A549 (cell line): ENCODE measurements around the gene PRKCE. TPM values are rescaled to one million over a fixed set of nuclear protein-coding genes. Genes with fewer than 3 reads are reported as not detected.
"Not testable (repeated sequence)": the region's sequence is repeated elsewhere in the genome, so short reads cannot be mapped to it uniquely, and the experiment has no call there.

ENCODE experiments used
- ATAC-seq, 2 experiments: fragments of 200-7000 bp in 1 of 2; fragments of >200 bp in 1 of 2; cut with Nextera tagmentation in 1 of 2; cut with Tn5 transposase in 1 of 2; 3 replicates each; pipeline versions ENCODE4 v1.8.0 to v1.9.1; 2018 to 2020; ENCODE audit warnings: mild to moderate bottlenecking in 1 of 2, moderate library complexity in 1 of 2
- CTCF ChIA-PET: fragments of 300-600 bp; sonication (Branson Sonifier 250); formaldehyde crosslinking; extraction: SDS; loops from one replicate; lab custom pipeline; 2021; ENCODE audit warnings: antibody characterized with exemption, inconsistent platforms; lab: Yijun Ruan, JAX
- POLR2A ChIA-PET: fragments of 350-600 bp; formaldehyde crosslinking; extraction: SDS; loops from one replicate; lab custom pipeline; 2021; ENCODE audit warnings: antibody characterized with exemption, inconsistent platforms; lab: Yijun Ruan, JAX
- DNase-seq, 2 experiments: peaks; one replicate each; pipeline versions ENCODE4 v3.0.0 to v3.0.0-alpha.2; 2011 to 2016; ENCODE audit warnings: low read depth in 1 of 2, low spot score in 1 of 2
- FAIRE-seq: peaks from 2 replicates; lab custom pipeline; 2011; peaks lifted over from hg19 to GRCh38; lab: Jason Lieb, UNC
- H3K27ac ChIP-seq, 2 experiments: fragments of >200 bp; sonication (Bioruptor Twin); formaldehyde crosslinking; 3 replicates each; pipeline ENCODE4 v1.5.1; 2016 to 2017
- H3K4me1 ChIP-seq: fragments of >200 bp; sonication (Bioruptor Twin); formaldehyde crosslinking; 3 replicates; pipeline ENCODE4 v1.6.1; 2016
- H3K4me2 ChIP-seq: fragments of >200 bp; sonication (Bioruptor Twin); formaldehyde crosslinking; 3 replicates; pipeline ENCODE4 v1.6.1; 2016
- H3K4me3 ChIP-seq: fragments of >200 bp; sonication (Bioruptor Twin); formaldehyde crosslinking; 3 replicates; pipeline ENCODE4 v1.5.1; 2016
- H3K9me3 ChIP-seq: fragments of >200 bp; sonication (Bioruptor Twin); formaldehyde crosslinking; 3 replicates; pipeline ENCODE4 v1.6.1; 2016
- CBX8 ChIP-seq: fragments of 200-600 bp; sonication (generic); IDR thresholded peaks from 2 replicates; pipeline ENCODE4 v1.6.1; 2016
- CEBPB ChIP-seq, 2 experiments: fragments of >200 bp in 1 of 2; sonication (Bioruptor Twin) in 1 of 2; formaldehyde crosslinking in 1 of 2; IDR thresholded peaks; 2 replicates each; pipeline ENCODE4 v1.6.1; 2012 to 2016
- CHD2 ChIP-seq: fragments of 150-350 bp; IDR thresholded peaks from 2 replicates; pipeline ENCODE4 v1.6.1; 2014; ENCODE audit warnings: low read length; ENCODE audit not compliant: partially characterized antibody
- FOSB ChIP-seq: fragments of 250-450 bp; sonication (Bioruptor Pico); IDR thresholded peaks from 2 replicates; pipeline ENCODE4 v1.5.0; 2020; ENCODE audit warnings: mild to moderate bottlenecking, moderate library complexity
- GATA3 ChIP-seq: IDR thresholded peaks from 2 replicates; pipeline ENCODE4 v1.6.1; 2012; ENCODE audit warnings: borderline replicate concordance
- HEYL ChIP-seq: fragments of 250-450 bp; sonication (Bioruptor Pico); IDR thresholded peaks from 2 replicates; pipeline ENCODE4 v1.8.0; 2021; ENCODE audit warnings: mild to moderate bottlenecking, moderate library complexity
- JUNB ChIP-seq: fragments of >200 bp; sonication (Bioruptor Twin); formaldehyde crosslinking; IDR thresholded peaks from 2 replicates; pipeline ENCODE4 v1.6.1; 2016
- KDM1A ChIP-seq: fragments of 200-600 bp; sonication (generic); IDR thresholded peaks from 2 replicates; pipeline ENCODE4 v1.6.1; 2016; ENCODE audit warnings: low read depth, mild to moderate bottlenecking
- MYC ChIP-seq: IDR thresholded peaks from 2 replicates; pipeline ENCODE4 v1.6.1; 2012; ENCODE audit warnings: mild to moderate bottlenecking, inconsistent platforms, low read length, improper control_type of control experiment, borderline replicate concordance
- NPAS2 ChIP-seq: fragments of 250-450 bp; sonication (Bioruptor Pico); IDR thresholded peaks from 2 replicates; pipeline ENCODE4 v1.8.0; 2022; ENCODE audit warnings: mild to moderate bottlenecking, moderate library complexity, borderline replicate concordance
- POLR2A ChIP-seq: IDR thresholded peaks from 2 replicates; pipeline ENCODE4 v1.6.1; 2012; ENCODE audit warnings: mild to moderate bottlenecking, low read length
- POLR2AphosphoS2 ChIP-seq: conservative IDR thresholded peaks from 2 replicates; pipeline ENCODE4 v1.6.1; 2012; ENCODE audit warnings: low read length, improper control_type of control experiment, inconsistent platforms
- RFX5 ChIP-seq: fragments of 450-650 bp; IDR thresholded peaks from 2 replicates; pipeline ENCODE4 v1.7.1; 2014; ENCODE audit warnings: antibody characterized with exemption, mild to moderate bottlenecking, moderate library complexity
- TFCP2L1 ChIP-seq: fragments of 250-450 bp; sonication (Bioruptor Pico); IDR thresholded peaks from 2 replicates; pipeline ENCODE4 v1.5.0; 2021; ENCODE audit warnings: mild to moderate bottlenecking
- TP53 ChIP-seq: fragments of 250-450 bp; sonication (Bioruptor Pico); IDR thresholded peaks from 2 replicates; pipeline ENCODE4 v1.5.0; 2021; ENCODE audit warnings: mild to moderate bottlenecking, moderate library complexity
- ZSCAN20 ChIP-seq: fragments of 250-450 bp; sonication (Bioruptor Pico); IDR thresholded peaks from 2 replicates; pipeline ENCODE4 v1.8.0; 2022; ENCODE audit warnings: mild to moderate bottlenecking, moderate library complexity
- WGBS: methylation state at CpG from one replicate; pipeline ENCODE4 v1.1.6; 2017; ENCODE audit errors: missing lambda C conversion rate; 5-methylcytosine and 5-hydroxymethylcytosine counted together
- polyA plus RNA-seq, 4 experiments: library from polyadenylated mRNA; depleted of rRNA in 3 of 4; stranded (reverse); fragments of >200 nt; fragmentation: RNase III in 1 of 4; extraction: RNeasy Plus Mini Kit Qiagen cat#74134 plus additional on column Dnase treatment in 1 of 4; gene quantifications; 2 replicates in 3 of 4; 3 replicates in 1 of 4; pipeline ENCODE4 v1.2.3, GENCODE V29; 2011 to 2017
- TF ChIP-seq, protein P1 (sequence below): fragments of 200-600 bp; sonication (generic); IDR thresholded peaks from 2 replicates; pipeline ENCODE4 v1.6.1; 2016; ENCODE audit warnings: antibody characterized with exemption, mild to moderate bottlenecking, moderate library complexity
- TF ChIP-seq, protein P2 (sequence below): fragments of >200 bp; sonication (Bioruptor Twin); formaldehyde crosslinking; IDR thresholded peaks from 2 replicates; pipeline ENCODE4 v1.6.1; 2016
- TF ChIP-seq, protein P3 (sequence below): IDR thresholded peaks from 2 replicates; pipeline ENCODE4 v1.6.1; 2012
- TF ChIP-seq, protein P4 (sequence below): fragments of >200 bp; sonication (Bioruptor Twin); formaldehyde crosslinking; IDR thresholded peaks from 3 replicates; pipeline ENCODE4 v1.5.1; 2016

Gene PRKCE
- polyA plus RNA-seq, 2 of the 4 experiments (the other 2 are of a cell fraction): 11.5 to 12.0 TPM

DNA sequence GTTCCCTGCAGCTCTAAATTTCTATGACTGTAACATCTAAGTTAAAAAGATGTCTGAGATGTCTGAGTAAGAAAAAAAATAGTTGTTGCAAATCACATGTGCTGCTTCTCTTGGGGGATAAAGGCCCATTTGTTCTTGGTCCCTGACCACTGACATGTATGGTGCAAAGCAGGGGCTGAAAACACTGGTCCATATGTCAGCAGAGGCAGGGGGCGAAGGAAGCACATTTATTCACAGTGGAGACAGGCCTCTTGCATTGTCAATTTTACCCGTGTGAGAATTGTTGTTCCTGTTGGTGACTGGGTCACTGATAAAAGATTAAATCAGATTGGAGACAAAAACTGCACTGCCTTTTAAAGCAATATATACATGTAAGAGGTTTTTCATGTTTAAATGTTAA is 38.8 kb downstream of the PRKCE start:
- no peak for FAIRE-seq
- Histone ChIP-seq H3K4me3 (no peak overlapping the region), H3K9me3 (no peaks in the 10 kb centered on the region), H3K4me1 (no peaks in the 10 kb centered on the region), H3K27ac (no peak overlapping the region), H3K4me2 (no peak overlapping the region)
- POLR2A ChIA-PET: no interaction called here
- TF ChIP-seq MYC (no peak), POLR2A (no peak)
- TF ChIP-seq, protein P1, sequence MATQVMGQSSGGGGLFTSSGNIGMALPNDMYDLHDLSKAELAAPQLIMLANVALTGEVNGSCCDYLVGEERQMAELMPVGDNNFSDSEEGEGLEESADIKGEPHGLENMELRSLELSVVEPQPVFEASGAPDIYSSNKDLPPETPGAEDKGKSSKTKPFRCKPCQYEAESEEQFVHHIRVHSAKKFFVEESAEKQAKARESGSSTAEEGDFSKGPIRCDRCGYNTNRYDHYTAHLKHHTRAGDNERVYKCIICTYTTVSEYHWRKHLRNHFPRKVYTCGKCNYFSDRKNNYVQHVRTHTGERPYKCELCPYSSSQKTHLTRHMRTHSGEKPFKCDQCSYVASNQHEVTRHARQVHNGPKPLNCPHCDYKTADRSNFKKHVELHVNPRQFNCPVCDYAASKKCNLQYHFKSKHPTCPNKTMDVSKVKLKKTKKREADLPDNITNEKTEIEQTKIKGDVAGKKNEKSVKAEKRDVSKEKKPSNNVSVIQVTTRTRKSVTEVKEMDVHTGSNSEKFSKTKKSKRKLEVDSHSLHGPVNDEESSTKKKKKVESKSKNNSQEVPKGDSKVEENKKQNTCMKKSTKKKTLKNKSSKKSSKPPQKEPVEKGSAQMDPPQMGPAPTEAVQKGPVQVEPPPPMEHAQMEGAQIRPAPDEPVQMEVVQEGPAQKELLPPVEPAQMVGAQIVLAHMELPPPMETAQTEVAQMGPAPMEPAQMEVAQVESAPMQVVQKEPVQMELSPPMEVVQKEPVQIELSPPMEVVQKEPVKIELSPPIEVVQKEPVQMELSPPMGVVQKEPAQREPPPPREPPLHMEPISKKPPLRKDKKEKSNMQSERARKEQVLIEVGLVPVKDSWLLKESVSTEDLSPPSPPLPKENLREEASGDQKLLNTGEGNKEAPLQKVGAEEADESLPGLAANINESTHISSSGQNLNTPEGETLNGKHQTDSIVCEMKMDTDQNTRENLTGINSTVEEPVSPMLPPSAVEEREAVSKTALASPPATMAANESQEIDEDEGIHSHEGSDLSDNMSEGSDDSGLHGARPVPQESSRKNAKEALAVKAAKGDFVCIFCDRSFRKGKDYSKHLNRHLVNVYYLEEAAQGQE: no peak
- ATAC-seq: no peak
- no peak for DNase-seq
- 69% methylated on average over 2 of the region's 2 CpGs for WGBS
- CTCF ChIA-PET: no interaction called here

DNA sequence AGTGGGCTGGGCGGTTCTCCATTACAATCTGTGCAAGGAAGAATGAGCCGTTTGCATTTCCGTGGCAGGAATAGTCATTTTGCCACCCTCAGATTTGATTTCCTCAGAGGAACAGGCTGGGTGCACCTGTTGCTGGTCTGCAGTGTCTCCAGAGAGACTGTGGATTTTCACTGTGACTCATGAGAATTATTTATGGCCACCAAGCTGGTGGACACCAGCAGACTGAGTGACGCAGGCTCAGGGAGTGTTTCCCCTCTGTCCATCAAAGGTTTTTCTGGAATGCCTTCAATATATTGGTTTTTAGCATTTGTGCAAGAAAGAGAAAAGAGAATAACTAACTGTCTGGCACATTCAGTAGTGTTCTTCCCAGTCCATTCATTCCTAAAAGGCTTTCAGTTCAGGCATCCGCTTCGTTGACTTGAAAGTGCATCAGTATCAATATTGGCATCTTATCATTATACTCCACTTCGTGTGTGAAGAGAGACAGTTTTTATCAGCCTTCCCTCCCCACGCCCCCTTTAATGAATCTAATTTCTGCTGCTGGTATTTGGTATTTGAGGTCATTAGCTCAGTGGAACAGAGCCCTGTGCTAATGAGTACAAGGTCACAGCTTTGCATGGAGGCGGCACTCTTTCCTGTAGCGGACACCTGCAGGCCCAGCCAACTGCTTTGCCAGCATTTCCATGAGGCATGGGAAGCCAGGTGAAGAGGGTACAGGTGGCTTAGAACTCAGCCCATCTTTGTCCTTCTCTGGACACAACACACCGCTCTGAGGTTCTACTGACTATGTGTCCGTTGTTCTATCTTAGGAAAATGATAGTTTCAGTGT is 39.9 kb downstream of the PRKCE start:
- no peaks in the 10 kb centered on the region for H3K4me1 ChIP-seq
- POLR2A ChIA-PET: no interaction called here
- H3K9me3 ChIP-seq: no peaks in the 10 kb centered on the region
- no peak overlapping the region for H3K4me2 ChIP-seq
- ATAC-seq (no peak), DNase-seq (no peak), FAIRE-seq (no peak)
- no peak overlapping the region for H3K4me3 ChIP-seq
- TF ChIP-seq JUNB (no peak), NPAS2 (no peak), CEBPB (IDR thresholded peaks at IDR 0.05) (no peak), KDM1A (no peak), POLR2AphosphoS2 (no peak), ZSCAN20 (CRISPR knock-in tag) (no peak), HEYL (CRISPR knock-in tag) (no peak), FOSB (CRISPR knock-in tag) (no peak), GATA3 (no peak), TFCP2L1 (CRISPR knock-in tag) (no peak), TP53 (CRISPR knock-in tag) (no peak), CBX8 (no peak), CHD2 (no peak)
- TF ChIP-seq, protein P2, sequence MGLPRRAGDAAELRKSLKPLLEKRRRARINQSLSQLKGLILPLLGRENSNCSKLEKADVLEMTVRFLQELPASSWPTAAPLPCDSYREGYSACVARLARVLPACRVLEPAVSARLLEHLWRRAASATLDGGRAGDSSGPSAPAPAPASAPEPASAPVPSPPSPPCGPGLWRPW: no peak
- CTCF ChIA-PET: interaction anchor here (1.1 to 1.4 kb wide), 2 partner anchors 15 to 35 kb away, joined by 3 to 5 read pairs; no protein-coding TSS in a partner anchor
- H3K27ac ChIP-seq: no peak overlapping the region
- whole genome bisulfite sequencing: 94% methylated on average over 12 of the region's 12 CpGs

DNA sequence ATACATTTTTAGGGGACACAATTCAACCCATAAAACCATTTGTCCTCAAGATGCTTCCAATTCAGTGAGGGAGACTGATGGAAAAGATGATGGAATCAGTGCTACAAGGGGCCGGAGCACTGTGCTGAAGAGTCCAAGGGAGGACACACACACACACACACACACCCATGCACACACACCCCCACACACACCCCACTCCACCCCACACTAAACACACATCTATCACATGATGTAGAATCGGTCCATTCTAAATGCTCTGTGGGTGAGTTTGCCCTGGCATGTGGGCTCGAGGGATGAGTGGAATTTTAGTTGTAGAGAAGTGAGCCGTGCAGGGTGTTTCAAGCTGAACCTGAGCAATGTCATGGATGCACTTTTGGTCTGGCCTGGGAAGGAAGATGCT is 41.1 kb downstream of the PRKCE start:
- POLR2A ChIA-PET: no interaction called here
- Histone ChIP-seq H3K27ac (no peak overlapping the region), H3K4me3 (no peak overlapping the region), H3K4me1 (no peaks in the 10 kb centered on the region), H3K4me2 (no peak overlapping the region), H3K9me3 (no peaks in the 10 kb centered on the region)
- TF ChIP-seq NPAS2: no peak
- TF ChIP-seq ZSCAN20 (CRISPR knock-in tag): no peak
- no peak for TF ChIP-seq MYC
- TF ChIP-seq POLR2A: no peak
- TF ChIP-seq KDM1A: no peak
- TF ChIP-seq, protein P3, sequence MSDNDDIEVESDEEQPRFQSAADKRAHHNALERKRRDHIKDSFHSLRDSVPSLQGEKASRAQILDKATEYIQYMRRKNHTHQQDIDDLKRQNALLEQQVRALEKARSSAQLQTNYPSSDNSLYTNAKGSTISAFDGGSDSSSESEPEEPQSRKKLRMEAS: no peak
- no peak for TF ChIP-seq HEYL (CRISPR knock-in tag)
- no peak for TF ChIP-seq RFX5
- TF ChIP-seq, protein P4, sequence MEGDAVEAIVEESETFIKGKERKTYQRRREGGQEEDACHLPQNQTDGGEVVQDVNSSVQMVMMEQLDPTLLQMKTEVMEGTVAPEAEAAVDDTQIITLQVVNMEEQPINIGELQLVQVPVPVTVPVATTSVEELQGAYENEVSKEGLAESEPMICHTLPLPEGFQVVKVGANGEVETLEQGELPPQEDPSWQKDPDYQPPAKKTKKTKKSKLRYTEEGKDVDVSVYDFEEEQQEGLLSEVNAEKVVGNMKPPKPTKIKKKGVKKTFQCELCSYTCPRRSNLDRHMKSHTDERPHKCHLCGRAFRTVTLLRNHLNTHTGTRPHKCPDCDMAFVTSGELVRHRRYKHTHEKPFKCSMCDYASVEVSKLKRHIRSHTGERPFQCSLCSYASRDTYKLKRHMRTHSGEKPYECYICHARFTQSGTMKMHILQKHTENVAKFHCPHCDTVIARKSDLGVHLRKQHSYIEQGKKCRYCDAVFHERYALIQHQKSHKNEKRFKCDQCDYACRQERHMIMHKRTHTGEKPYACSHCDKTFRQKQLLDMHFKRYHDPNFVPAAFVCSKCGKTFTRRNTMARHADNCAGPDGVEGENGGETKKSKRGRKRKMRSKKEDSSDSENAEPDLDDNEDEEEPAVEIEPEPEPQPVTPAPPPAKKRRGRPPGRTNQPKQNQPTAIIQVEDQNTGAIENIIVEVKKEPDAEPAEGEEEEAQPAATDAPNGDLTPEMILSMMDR: no peak
- DNase-seq (no peak), ATAC-seq (no peak), FAIRE-seq (no peak)
- 94% methylated on average over 4 of the region's 4 CpGs for WGBS
- CTCF ChIA-PET: no interaction called here

DNA sequence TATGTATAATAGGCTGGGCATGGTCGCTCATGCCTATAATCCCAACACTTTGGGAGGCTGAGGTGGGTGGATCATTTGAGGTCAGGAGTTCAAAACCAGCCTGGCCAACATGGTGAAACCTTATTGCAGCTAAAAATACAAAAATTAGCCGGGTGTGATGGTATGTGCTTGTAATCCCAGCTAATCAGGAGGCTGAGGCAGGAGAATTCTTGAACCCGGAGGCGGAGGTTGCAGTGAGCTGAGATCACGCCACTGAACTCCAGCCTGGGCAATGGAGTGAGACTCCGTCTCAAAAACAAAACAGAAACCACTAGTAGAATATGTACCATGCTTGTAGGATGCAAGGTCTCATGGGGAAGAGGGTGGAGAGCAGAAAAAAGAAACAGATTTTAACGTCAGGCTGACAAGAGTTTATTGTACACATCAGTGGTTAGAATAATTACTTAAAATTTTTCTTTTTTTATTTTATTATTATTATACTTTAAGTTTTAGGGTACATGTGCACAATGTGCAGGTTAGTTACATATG is 44.1 kb downstream of the PRKCE start:
- H3K9me3 ChIP-seq, ATAC-seq, H3K27ac ChIP-seq, CTCF ChIA-PET, DNase-seq, FAIRE-seq, POLR2A ChIA-PET, H3K4me2 ChIP-seq, H3K4me3 ChIP-seq: not testable (repeated sequence)
- peaks cover 11% of the 10 kb centered on the region; the same call in 2 of the 3 replicates for H3K4me1 ChIP-seq
- WGBS: 90% methylated on average over 7 of the region's 7 CpGs
